HuH-7.5 (cell line): ENCODE results near the gene RPTOR.

Experiments used
- DNase-seq: peaks from one replicate; pipeline ENCODE4 v3.0.0; 2011; ENCODE audit warnings: low spot score

Gene RPTOR

GRCh38 chr17:80879723-80880647 is 335.3 kb downstream of the RPTOR start:
- DNase-seq = no peak

GRCh38 chr17:80880648-80880985 is 336.0 kb downstream of the RPTOR start:
- no peak for DNase-seq

- DNase-seq = no peak
Observed at GRCh38 chr17:80881306-80881705, 336.7 kb downstream of the RPTOR start.

- DNase-seq = no peak
Observed at GRCh38 chr17:80882323-80882722, 337.7 kb downstream of the RPTOR start.

- no peak for DNase-seq
Observed at GRCh38 chr17:80882926-80883685, 338.5 kb downstream of the RPTOR start.

- no peak for DNase-seq
Observed at GRCh38 chr17:80883831-80884735, 339.4 kb downstream of the RPTOR start.

GRCh38 chr17:80884811-80885210 is 340.2 kb downstream of the RPTOR start:
- DNase-seq = no peak

GRCh38 chr17:80885947-80886582 is 341.4 kb downstream of the RPTOR start:
- no peak for DNase-seq

- no peak for DNase-seq
Observed at GRCh38 chr17:80886641-80887573, 342.3 kb downstream of the RPTOR start.

GRCh38 chr17:80887639-80888175 is 343.1 kb downstream of the RPTOR start:
- no peak for DNase-seq

- DNase-seq = no peak
Observed at GRCh38 chr17:80888276-80889160, 343.9 kb downstream of the RPTOR start.

- no peak for DNase-seq
Observed at GRCh38 chr17:80889231-80890195, 344.9 kb downstream of the RPTOR start.

GRCh38 chr17:80890196-80890920 is 345.7 kb downstream of the RPTOR start:
- no peak for DNase-seq

- DNase-seq = no peak
Observed at GRCh38 chr17:80890921-80891396, 346.3 kb downstream of the RPTOR start.

GRCh38 chr17:80891397-80892018 is 346.9 kb downstream of the RPTOR start:
- DNase-seq = no peak

- DNase-seq = no peak
Observed at GRCh38 chr17:80892019-80892855, 347.6 kb downstream of the RPTOR start.
